Esophagus muscularis mucosa (tissue), 4 donors: Measurements from ENCODE around the gene IL17C.

Experiments used
- EP300 ChIP-seq: sonication (generic); formaldehyde crosslinking; IDR thresholded peaks from one replicate; pipeline ENCODE4 v1.6.1; 2017; ENCODE audit warnings: antibody characterized with exemption
- POLR2A ChIP-seq: fragments of 450-650 bp; IDR thresholded peaks from one replicate; pipeline ENCODE4 v1.6.1; 2017; ENCODE audit warnings: antibody characterized with exemption, moderate library complexity, mild to moderate bottlenecking, low read depth
- POLR2AphosphoS5 ChIP-seq, 2 donors: sonication (generic); formaldehyde crosslinking; IDR thresholded peaks; one replicate each; pipeline ENCODE4 v1.6.1; 2017; ENCODE audit warnings: antibody characterized with exemption in 2 of 2
- TF ChIP-seq, protein P1 (sequence below), 3 experiments: fragments of 200-600 bp in 2 of 3; fragments of 450-650 bp in 1 of 3; sonication (generic) in 2 of 3; IDR thresholded peaks; one replicate each; pipeline ENCODE4 v1.5.1; 2017 to 2019; ENCODE audit warnings: antibody characterized with exemption in 3 of 3, mild to moderate bottlenecking in 2 of 3, moderate library complexity in 1 of 3

DNA sequence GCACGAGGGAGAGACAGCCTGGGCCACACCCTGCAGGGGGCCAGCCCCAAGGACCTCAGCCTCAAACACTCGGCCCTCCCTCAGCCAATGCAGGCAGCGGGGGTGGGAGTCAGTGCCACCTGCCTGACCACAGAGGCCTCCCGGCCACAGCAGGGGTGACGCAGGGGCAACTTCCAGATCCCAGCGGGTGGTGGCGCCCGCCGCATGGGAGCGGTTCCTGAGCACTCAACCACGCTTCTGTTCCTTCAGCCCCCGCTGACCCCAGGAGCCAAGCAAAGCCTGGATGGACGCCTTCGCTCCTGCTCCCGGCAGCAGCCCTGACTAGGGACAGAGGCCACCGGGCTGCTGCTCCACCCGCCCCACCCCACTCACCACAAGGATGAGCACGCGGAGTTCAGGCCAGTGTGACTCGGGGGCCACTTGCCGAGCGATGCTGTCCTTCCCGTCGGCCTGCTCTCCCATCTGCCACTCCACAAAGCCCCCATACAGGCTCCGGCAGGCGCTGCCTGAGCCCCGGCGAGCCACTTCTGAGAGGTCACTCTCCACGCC is 17.4 kb downstream of the IL17C start:
- no peak for TF ChIP-seq POLR2A
- TF ChIP-seq, protein P1, sequence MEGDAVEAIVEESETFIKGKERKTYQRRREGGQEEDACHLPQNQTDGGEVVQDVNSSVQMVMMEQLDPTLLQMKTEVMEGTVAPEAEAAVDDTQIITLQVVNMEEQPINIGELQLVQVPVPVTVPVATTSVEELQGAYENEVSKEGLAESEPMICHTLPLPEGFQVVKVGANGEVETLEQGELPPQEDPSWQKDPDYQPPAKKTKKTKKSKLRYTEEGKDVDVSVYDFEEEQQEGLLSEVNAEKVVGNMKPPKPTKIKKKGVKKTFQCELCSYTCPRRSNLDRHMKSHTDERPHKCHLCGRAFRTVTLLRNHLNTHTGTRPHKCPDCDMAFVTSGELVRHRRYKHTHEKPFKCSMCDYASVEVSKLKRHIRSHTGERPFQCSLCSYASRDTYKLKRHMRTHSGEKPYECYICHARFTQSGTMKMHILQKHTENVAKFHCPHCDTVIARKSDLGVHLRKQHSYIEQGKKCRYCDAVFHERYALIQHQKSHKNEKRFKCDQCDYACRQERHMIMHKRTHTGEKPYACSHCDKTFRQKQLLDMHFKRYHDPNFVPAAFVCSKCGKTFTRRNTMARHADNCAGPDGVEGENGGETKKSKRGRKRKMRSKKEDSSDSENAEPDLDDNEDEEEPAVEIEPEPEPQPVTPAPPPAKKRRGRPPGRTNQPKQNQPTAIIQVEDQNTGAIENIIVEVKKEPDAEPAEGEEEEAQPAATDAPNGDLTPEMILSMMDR (IDR thresholded peaks at IDR 0.05), result no peak
- no peak for TF ChIP-seq EP300
- TF ChIP-seq POLR2AphosphoS5 (IDR thresholded peaks at IDR 0.05), result no peak
